IMR-90 (cell line): ENCODE results near the gene TMEM248.

Experiments used
- BHLHE40 ChIP-seq: fragments of 150-350 bp; IDR thresholded peaks from 2 replicates; pipeline ENCODE4 v1.6.1; 2016; ENCODE audit warnings: mild to moderate bottlenecking, low read depth, low read length
- CEBPB ChIP-seq: IDR thresholded peaks from 2 replicates; pipeline ENCODE4 v1.6.1; 2012; ENCODE audit warnings: low read depth, low read length, improper control_type of control experiment
- MAFK ChIP-seq: IDR thresholded peaks from 2 replicates; pipeline ENCODE4 v1.6.1; 2012; ENCODE audit warnings: low read depth, low read length, improper control_type of control experiment
- MAZ ChIP-seq: IDR thresholded peaks from 2 replicates; pipeline ENCODE4 v1.6.1; 2012; ENCODE audit warnings: low read depth, mild to moderate bottlenecking, low read length, improper control_type of control experiment, moderate library complexity, borderline replicate concordance
- MXI1 ChIP-seq: IDR thresholded peaks from 2 replicates; pipeline ENCODE4 v1.6.1; 2012; ENCODE audit warnings: low read depth, mild to moderate bottlenecking, low read length, moderate library complexity, borderline replicate concordance
- POLR2A ChIP-seq: IDR thresholded peaks from 2 replicates; pipeline ENCODE4 v1.6.1; 2012; ENCODE audit warnings: mild to moderate bottlenecking, low read depth, low read length
- RAD21 ChIP-seq: IDR thresholded peaks from 2 replicates; pipeline ENCODE4 v1.6.1; 2012; ENCODE audit warnings: low read length, improper control_type of control experiment
- TF ChIP-seq, protein P1 (sequence below): conservative IDR thresholded peaks from 2 replicates; pipeline ENCODE4 v1.5.1; 2012; ENCODE audit warnings: mild to moderate bottlenecking, low read depth, low read length, improper control_type of control experiment
- TF ChIP-seq, protein P2 (sequence below): fragments of 150-350 bp; IDR thresholded peaks from 2 replicates; pipeline ENCODE4 v1.6.1; 2016; ENCODE audit warnings: low read depth, mild to moderate bottlenecking, low read length, moderate library complexity, borderline replicate concordance

DNA sequence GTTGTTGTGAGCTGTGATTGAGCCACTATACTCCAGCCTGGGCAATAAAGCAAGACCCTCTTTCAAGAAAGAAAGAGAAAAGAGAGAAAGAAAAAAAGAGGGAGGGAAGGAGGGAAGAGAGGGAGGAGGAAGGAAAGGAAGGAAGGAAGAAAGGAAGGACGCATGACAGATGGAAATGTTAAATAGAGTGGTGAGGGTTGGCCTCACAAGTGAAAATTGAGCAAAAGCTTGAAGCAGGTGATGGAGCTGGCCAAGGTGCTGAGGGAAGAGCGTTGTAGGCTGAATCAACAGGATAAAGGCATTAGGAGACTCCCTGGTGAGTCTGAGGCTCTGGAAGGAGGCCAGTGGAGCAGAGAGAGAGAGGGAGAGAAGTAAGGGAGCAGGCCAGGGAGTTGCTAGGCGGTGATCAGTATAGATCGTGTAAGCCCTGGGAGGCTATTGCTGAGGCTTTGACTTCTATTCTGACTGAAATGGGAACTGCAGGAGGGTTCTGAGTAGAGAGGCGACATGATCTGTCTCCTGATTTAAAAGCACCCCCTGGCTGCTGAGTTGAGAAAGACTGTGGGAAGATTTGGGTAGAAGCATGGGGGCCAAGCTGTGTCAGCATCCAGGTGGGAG lies 26.5 kb upstream of the TMEM248 start:
- TF ChIP-seq, protein P1, sequence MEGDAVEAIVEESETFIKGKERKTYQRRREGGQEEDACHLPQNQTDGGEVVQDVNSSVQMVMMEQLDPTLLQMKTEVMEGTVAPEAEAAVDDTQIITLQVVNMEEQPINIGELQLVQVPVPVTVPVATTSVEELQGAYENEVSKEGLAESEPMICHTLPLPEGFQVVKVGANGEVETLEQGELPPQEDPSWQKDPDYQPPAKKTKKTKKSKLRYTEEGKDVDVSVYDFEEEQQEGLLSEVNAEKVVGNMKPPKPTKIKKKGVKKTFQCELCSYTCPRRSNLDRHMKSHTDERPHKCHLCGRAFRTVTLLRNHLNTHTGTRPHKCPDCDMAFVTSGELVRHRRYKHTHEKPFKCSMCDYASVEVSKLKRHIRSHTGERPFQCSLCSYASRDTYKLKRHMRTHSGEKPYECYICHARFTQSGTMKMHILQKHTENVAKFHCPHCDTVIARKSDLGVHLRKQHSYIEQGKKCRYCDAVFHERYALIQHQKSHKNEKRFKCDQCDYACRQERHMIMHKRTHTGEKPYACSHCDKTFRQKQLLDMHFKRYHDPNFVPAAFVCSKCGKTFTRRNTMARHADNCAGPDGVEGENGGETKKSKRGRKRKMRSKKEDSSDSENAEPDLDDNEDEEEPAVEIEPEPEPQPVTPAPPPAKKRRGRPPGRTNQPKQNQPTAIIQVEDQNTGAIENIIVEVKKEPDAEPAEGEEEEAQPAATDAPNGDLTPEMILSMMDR: no peak
- TF ChIP-seq POLR2A (no peak), MXI1 (no peak), MAZ (no peak), RAD21 (no peak), CEBPB (no peak), MAFK (no peak), BHLHE40 (no peak)
- TF ChIP-seq, protein P2, sequence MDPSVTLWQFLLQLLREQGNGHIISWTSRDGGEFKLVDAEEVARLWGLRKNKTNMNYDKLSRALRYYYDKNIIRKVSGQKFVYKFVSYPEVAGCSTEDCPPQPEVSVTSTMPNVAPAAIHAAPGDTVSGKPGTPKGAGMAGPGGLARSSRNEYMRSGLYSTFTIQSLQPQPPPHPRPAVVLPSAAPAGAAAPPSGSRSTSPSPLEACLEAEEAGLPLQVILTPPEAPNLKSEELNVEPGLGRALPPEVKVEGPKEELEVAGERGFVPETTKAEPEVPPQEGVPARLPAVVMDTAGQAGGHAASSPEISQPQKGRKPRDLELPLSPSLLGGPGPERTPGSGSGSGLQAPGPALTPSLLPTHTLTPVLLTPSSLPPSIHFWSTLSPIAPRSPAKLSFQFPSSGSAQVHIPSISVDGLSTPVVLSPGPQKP: no peak
